Measurements from ENCODE around the gene TRIO. TPM values are rescaled to one million over a fixed set of nuclear protein-coding genes. Genes with fewer than 3 reads are reported as not detected.

Gene TRIO
- polyA plus RNA-seq, 2 donors: 10.3 to 22.8 TPM

GRCh38 chr5:14161825-14162556 lies 18.8 kb downstream of the TRIO start:
- 80 to 81% methylated on average over 7 of the region's 7 CpGs for WGBS, 2 donors
- H3K27ac ChIP-seq (ENCODE audit: low read depth in 2 of 2, low read length in 1 of 2): no peak overlapping the region
- H3K36me3 ChIP-seq (ENCODE audit: control insufficient read depth in 2 of 2, insufficient read depth in 2 of 2, low read length in 1 of 2): no peaks in the 10 kb centered on the region
- peaks cover 2 to 4% of the 10 kb centered on the region in 2 donors for H3K9me3 ChIP-seq (ENCODE audit: control insufficient read depth in 2 of 2, insufficient read depth in 1 of 2, low read depth in 1 of 2, low read length in 1 of 2)
- H3K4me3 ChIP-seq (ENCODE audit: low read depth in 1 of 2, low read length in 2 of 2): no peak overlapping the region
- peaks cover 3% of the 10 kb centered on the region in 2 donors for H3K4me1 ChIP-seq (ENCODE audit: control insufficient read depth in 2 of 2, insufficient read depth in 2 of 2, low read length in 1 of 2)
- H3K27me3 ChIP-seq (ENCODE audit: control insufficient read depth in 1 of 2, insufficient read depth in 2 of 2, low read length in 2 of 2): no peaks in the 10 kb centered on the region

GRCh38 chr5:14164164-14165163 lies 21.3 kb downstream of the TRIO start:
- WGBS, 2 donors: 74 to 83% methylated on average over 7 of the region's 7 CpGs
- Histone ChIP-seq H3K9me3 (ENCODE audit: control insufficient read depth in 2 of 2, insufficient read depth in 1 of 2, low read depth in 1 of 2, low read length in 1 of 2) (peaks cover 2 to 4% of the 10 kb centered on the region in 2 donors), H3K27me3 (ENCODE audit: control insufficient read depth in 1 of 2, insufficient read depth in 2 of 2, low read length in 2 of 2) (no peaks in the 10 kb centered on the region), H3K36me3 (ENCODE audit: control insufficient read depth in 2 of 2, insufficient read depth in 2 of 2, low read length in 1 of 2) (no peaks in the 10 kb centered on the region), H3K4me3 (ENCODE audit: low read depth in 1 of 2, low read length in 2 of 2) (no peak overlapping the region), H3K27ac (ENCODE audit: low read depth in 2 of 2, low read length in 1 of 2) (no peak overlapping the region), H3K4me1 (ENCODE audit: control insufficient read depth in 2 of 2, insufficient read depth in 2 of 2, low read length in 1 of 2) (peaks cover 3% of the 10 kb centered on the region in 2 donors)

GRCh38 chr5:14165375-14166106 lies 22.4 kb downstream of the TRIO start:
- Histone ChIP-seq H3K4me3 (ENCODE audit: low read depth in 1 of 2, low read length in 2 of 2) (no peak overlapping the region), H3K27me3 (ENCODE audit: control insufficient read depth in 1 of 2, insufficient read depth in 2 of 2, low read length in 2 of 2) (no peaks in the 10 kb centered on the region), H3K4me1 (ENCODE audit: control insufficient read depth in 2 of 2, insufficient read depth in 2 of 2, low read length in 1 of 2) (peaks cover 3% of the 10 kb centered on the region in 2 donors), H3K27ac (ENCODE audit: low read depth in 2 of 2, low read length in 1 of 2) (peak overlapping the region in 1 of 2 donors; percentile 48), H3K36me3 (ENCODE audit: control insufficient read depth in 2 of 2, insufficient read depth in 2 of 2, low read length in 1 of 2) (no peaks in the 10 kb centered on the region), H3K9me3 (ENCODE audit: control insufficient read depth in 2 of 2, insufficient read depth in 1 of 2, low read depth in 1 of 2, low read length in 1 of 2) (peaks cover 2 to 4% of the 10 kb centered on the region in 2 donors)
- 82 to 87% methylated on average over 9 of the region's 9 CpGs for WGBS, 2 donors

DNA sequence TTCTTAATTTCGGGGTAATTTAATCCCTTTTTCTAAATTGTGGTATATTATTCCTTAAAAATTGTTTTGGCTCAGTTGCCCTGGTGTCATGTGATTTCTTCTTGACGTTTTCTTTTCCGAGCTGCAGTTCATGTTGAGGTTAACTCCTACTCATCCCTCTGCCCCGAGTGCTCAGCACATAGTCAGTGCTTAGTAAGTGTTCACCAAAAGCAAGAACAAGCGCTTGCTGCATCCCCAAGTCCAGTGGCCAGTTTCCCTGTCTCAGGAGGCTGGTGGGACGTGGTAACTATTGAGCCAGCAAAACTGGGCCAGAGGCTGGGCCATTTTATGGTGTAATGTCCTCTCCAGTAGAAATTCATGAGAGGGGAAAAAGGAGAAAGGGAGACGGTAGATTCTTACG lies 23.3 kb downstream of the TRIO start:
- H3K27me3 ChIP-seq (ENCODE audit: control insufficient read depth in 1 of 2, insufficient read depth in 2 of 2, low read length in 2 of 2): no peaks in the 10 kb centered on the region
- no peak overlapping the region for H3K4me3 ChIP-seq (ENCODE audit: low read depth in 1 of 2, low read length in 2 of 2)
- 82 to 83% methylated on average over 8 of the region's 8 CpGs for WGBS, 2 donors
- peaks cover 3% of the 10 kb centered on the region in 2 donors for H3K4me1 ChIP-seq (ENCODE audit: control insufficient read depth in 2 of 2, insufficient read depth in 2 of 2, low read length in 1 of 2)
- H3K27ac ChIP-seq (ENCODE audit: low read depth in 2 of 2, low read length in 1 of 2): no peak overlapping the region
- H3K9me3 ChIP-seq (ENCODE audit: control insufficient read depth in 2 of 2, insufficient read depth in 1 of 2, low read depth in 1 of 2, low read length in 1 of 2): peaks cover 2 to 4% of the 10 kb centered on the region in 2 donors
- H3K36me3 ChIP-seq (ENCODE audit: control insufficient read depth in 2 of 2, insufficient read depth in 2 of 2, low read length in 1 of 2): no peaks in the 10 kb centered on the region

- H3K4me1 ChIP-seq (ENCODE audit: control insufficient read depth in 2 of 2, insufficient read depth in 2 of 2, low read length in 1 of 2): no peaks in the 10 kb centered on the region
- H3K27me3 ChIP-seq (ENCODE audit: control insufficient read depth in 1 of 2, insufficient read depth in 2 of 2, low read length in 2 of 2): no peaks in the 10 kb centered on the region
- peaks cover 2 to 4% of the 10 kb centered on the region in 2 donors for H3K9me3 ChIP-seq (ENCODE audit: control insufficient read depth in 2 of 2, insufficient read depth in 1 of 2, low read depth in 1 of 2, low read length in 1 of 2)
- H3K36me3 ChIP-seq (ENCODE audit: control insufficient read depth in 2 of 2, insufficient read depth in 2 of 2, low read length in 1 of 2): no peaks in the 10 kb centered on the region
- WGBS, 2 donors: 57 to 65% methylated on average over 5 of the region's 5 CpGs
- H3K4me3 ChIP-seq (ENCODE audit: low read depth in 1 of 2, low read length in 2 of 2): no peak overlapping the region
- peak overlapping the region in 1 of 2 donors; percentile 30 for H3K27ac ChIP-seq (ENCODE audit: low read depth in 2 of 2, low read length in 1 of 2)
Measured at GRCh38 chr5:14167211-14167845, 24.2 kb downstream of the TRIO start.

DNA sequence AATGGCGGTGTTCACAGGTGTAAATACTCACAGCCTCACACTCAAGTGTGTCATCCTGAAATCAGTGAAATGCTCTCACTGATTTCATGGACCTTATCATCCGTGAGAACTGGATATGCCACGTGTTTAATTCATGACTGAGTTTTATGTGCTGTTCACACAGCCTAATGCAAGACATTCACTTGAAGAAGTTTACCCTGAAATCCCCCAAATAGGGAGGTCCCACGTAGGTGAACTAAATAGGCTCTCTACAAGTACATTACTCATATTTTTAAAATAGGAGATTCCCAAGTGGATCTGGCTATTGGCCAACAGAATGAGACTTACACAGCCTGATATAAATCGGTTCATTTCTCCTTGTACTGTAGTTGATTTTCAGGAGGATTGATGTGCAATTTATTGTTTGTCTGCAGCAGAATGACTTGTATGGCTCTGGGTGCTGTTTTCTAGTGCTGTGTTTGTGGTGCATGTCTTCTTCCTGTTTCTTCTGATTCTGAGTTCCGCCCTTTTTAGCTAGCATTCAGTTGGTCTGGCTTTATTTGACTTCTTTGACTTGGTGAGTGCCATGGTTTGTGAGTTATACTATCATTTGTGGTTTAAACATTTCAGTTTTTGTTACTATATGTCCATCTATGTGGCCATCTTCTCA lies 25.1 kb downstream of the TRIO start:
- 63 to 66% methylated on average over 6 of the region's 6 CpGs for WGBS, 2 donors

GRCh38 chr5:14168793-14169262 lies 25.7 kb downstream of the TRIO start:
- 83 to 85% methylated on average over 7 of the region's 7 CpGs for WGBS, 2 donors
- H3K27ac ChIP-seq (ENCODE audit: low read depth in 2 of 2, low read length in 1 of 2): no peak overlapping the region
- H3K27me3 ChIP-seq (ENCODE audit: control insufficient read depth in 1 of 2, insufficient read depth in 2 of 2, low read length in 2 of 2): no peaks in the 10 kb centered on the region
- no peaks in the 10 kb centered on the region for H3K4me1 ChIP-seq (ENCODE audit: control insufficient read depth in 2 of 2, insufficient read depth in 2 of 2, low read length in 1 of 2)
- H3K9me3 ChIP-seq (ENCODE audit: control insufficient read depth in 2 of 2, insufficient read depth in 1 of 2, low read depth in 1 of 2, low read length in 1 of 2): peaks cover 2 to 3% of the 10 kb centered on the region in 2 donors
- no peaks in the 10 kb centered on the region for H3K36me3 ChIP-seq (ENCODE audit: control insufficient read depth in 2 of 2, insufficient read depth in 2 of 2, low read length in 1 of 2)
- no peak overlapping the region for H3K4me3 ChIP-seq (ENCODE audit: low read depth in 1 of 2, low read length in 2 of 2)

More for the DNA sequence above, 25.1 kb downstream of the TRIO start:
- H3K4me1 ChIP-seq (ENCODE audit: control insufficient read depth in 2 of 2, insufficient read depth in 2 of 2, low read length in 1 of 2): no peaks in the 10 kb centered on the region
- no peak overlapping the region for H3K27ac ChIP-seq (ENCODE audit: low read depth in 2 of 2, low read length in 1 of 2)
- H3K4me3 ChIP-seq (ENCODE audit: low read depth in 1 of 2, low read length in 2 of 2): no peak overlapping the region
- H3K9me3 ChIP-seq (ENCODE audit: control insufficient read depth in 2 of 2, insufficient read depth in 1 of 2, low read depth in 1 of 2, low read length in 1 of 2): peaks cover 2 to 4% of the 10 kb centered on the region in 2 donors
- H3K36me3 ChIP-seq (ENCODE audit: control insufficient read depth in 2 of 2, insufficient read depth in 2 of 2, low read length in 1 of 2): no peaks in the 10 kb centered on the region
- H3K27me3 ChIP-seq (ENCODE audit: control insufficient read depth in 1 of 2, insufficient read depth in 2 of 2, low read length in 2 of 2): no peaks in the 10 kb centered on the region

DNA sequence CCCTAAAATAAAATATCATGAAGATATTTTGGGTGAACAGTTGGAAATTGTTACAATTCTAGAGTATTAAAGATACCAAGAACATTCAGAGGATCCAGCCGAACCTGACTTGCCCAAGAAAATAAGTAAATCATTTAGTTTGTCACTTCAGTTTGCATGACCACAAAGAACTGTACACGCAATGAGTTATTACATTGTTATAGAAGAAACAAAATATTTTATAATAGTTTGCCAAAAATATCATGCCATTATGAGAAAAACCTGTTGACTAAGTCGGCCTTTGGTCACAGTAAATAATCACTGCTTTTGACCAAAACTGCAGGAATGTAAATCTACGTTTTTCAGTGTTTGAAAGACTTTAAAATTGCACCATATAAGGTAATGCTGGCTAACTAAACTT lies 27.9 kb downstream of the TRIO start:
- Histone ChIP-seq H3K4me3 (ENCODE audit: low read depth in 1 of 2, low read length in 2 of 2) (no peak overlapping the region), H3K36me3 (ENCODE audit: control insufficient read depth in 2 of 2, insufficient read depth in 2 of 2, low read length in 1 of 2) (no peaks in the 10 kb centered on the region), H3K27ac (ENCODE audit: low read depth in 2 of 2, low read length in 1 of 2) (no peak overlapping the region), H3K9me3 (ENCODE audit: control insufficient read depth in 2 of 2, insufficient read depth in 1 of 2, low read depth in 1 of 2, low read length in 1 of 2) (no peaks in the 10 kb centered on the region), H3K27me3 (ENCODE audit: control insufficient read depth in 1 of 2, insufficient read depth in 2 of 2, low read length in 2 of 2) (no peaks in the 10 kb centered on the region), H3K4me1 (ENCODE audit: control insufficient read depth in 2 of 2, insufficient read depth in 2 of 2, low read length in 1 of 2) (no peaks in the 10 kb centered on the region)
- 72 to 74% methylated on average over 4 of the region's 4 CpGs for WGBS, 2 donors

All from esophagus (tissue), 2 donors.